Measurements from ENCODE around the gene PMEL.
A peak's percentile ranks its signal among the peaks of the same experiment; 100 is the strongest.

PMEL gene

DNA sequence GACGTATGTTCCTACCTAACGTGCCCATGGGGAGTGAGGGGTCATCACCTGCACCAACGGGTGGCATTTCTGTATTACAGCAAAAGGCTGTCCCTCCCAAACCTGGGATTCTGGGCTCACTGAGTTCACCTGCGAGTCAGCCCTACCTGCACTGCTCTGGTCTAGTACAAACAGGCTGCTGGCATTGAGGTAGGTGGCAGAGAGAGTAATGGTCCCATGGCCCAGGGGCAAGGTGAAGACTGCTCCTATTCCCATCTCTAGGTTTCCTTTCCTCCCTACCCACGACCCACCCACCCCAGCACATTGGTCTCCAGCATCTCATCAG is 31.7 kb upstream of the PMEL start:
- 0 out of 2 replicates have a peak, but pooled peaks cover 4% of the 10 kb centered on the region for H3K4me1 ChIP-seq (ENCODE audit: low read length)
- DNase-seq, result no peak
- no peaks in the 10 kb centered on the region for H3K36me3 ChIP-seq (replicated peaks; ENCODE audit: insufficient read depth, low read length)
- peak overlapping the region; percentile 90 for H3K4me2 ChIP-seq (ENCODE audit: low read depth, low read length)
- H4K20me1 ChIP-seq (ENCODE audit: insufficient read depth, low read length), result no peaks in the 10 kb centered on the region
- peak overlapping the region; percentile 68 for H3K4me3 ChIP-seq (ENCODE audit: low read length)
- H3K9me3 ChIP-seq (replicated peaks; ENCODE audit: insufficient read depth, low read length), result no peaks in the 10 kb centered on the region
- TF ChIP-seq EZH2 (optimal IDR thresholded peaks at IDR 0.05; ENCODE audit: low read depth, low read length) (no peak), EZH2phosphoT487 (IDR thresholded peaks at IDR 0.05; ENCODE audit: low read length) (no peak)
- TF ChIP-seq, protein P1, sequence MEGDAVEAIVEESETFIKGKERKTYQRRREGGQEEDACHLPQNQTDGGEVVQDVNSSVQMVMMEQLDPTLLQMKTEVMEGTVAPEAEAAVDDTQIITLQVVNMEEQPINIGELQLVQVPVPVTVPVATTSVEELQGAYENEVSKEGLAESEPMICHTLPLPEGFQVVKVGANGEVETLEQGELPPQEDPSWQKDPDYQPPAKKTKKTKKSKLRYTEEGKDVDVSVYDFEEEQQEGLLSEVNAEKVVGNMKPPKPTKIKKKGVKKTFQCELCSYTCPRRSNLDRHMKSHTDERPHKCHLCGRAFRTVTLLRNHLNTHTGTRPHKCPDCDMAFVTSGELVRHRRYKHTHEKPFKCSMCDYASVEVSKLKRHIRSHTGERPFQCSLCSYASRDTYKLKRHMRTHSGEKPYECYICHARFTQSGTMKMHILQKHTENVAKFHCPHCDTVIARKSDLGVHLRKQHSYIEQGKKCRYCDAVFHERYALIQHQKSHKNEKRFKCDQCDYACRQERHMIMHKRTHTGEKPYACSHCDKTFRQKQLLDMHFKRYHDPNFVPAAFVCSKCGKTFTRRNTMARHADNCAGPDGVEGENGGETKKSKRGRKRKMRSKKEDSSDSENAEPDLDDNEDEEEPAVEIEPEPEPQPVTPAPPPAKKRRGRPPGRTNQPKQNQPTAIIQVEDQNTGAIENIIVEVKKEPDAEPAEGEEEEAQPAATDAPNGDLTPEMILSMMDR (IDR thresholded peaks at IDR 0.05; ENCODE audit: low read length), result no peak
- no peaks in the 10 kb centered on the region for H3K27me3 ChIP-seq (replicated peaks; ENCODE audit: insufficient read depth, low read length)
- H3F3A ChIP-seq (ENCODE audit: insufficient read depth, low read length), result peaks cover 9% of the 10 kb centered on the region; the same call in 1 of the 2 replicates
- peak overlapping the region; percentile 66 for H3K9ac ChIP-seq (ENCODE audit: low read length)
- no peaks in the 10 kb centered on the region for H3K9me2 ChIP-seq (replicated peaks; ENCODE audit: insufficient read depth, low read length)
- no peaks in the 10 kb centered on the region for H3K79me2 ChIP-seq (ENCODE audit: low read length)
- H2AFZ ChIP-seq (ENCODE audit: low read length), result peak overlapping the region; percentile 84
- H3K27ac ChIP-seq (ENCODE audit: low read length), result no peak overlapping the region

DNA sequence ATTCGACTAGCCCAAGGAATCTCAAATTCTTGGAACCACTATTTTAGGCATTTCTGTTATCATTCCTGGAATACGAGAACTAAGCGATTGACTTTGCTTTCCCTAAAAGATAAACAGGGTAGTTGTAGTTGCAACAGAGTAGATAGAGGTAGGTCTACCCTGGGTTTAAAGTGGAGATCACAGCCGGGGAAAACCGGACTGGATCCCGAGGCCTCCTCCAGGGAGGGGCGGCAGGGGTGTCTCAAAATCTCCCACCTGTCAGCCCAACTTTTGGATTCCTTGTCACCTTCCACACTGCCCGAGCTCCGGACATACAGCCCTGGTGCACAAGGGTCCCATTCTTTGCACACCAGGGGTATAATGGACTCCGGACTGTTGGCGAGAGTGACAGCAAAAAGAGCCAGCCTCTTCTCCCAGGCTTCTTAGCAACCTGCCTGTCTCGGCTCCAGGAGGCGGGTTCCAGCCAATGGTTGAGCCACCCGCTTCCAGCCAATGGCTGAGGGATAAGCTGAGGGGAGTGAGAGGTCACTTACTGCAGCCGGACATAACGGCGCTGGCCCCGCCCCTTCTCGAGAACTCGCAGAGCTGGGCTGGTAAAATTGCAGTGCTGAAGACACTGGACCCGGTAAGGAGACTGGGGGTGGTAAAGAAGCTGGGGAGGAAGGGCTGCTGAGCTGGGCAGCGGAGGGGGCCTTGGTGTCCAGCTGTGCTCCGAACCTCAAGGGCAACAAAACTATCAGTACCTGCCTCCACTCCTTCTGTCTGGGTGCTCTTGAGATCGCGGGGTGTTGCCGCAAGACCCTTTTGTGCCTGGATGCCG is 31.1 kb upstream of the PMEL start, which contains the start of gene SUOX:
Gene SUOX, plus strand, starts transcription at position 562 of the 820 bp plus-strand sequence. CDS start 4,946 bp downstream, outside the sequence.
- no peaks in the 10 kb centered on the region for H3K27me3 ChIP-seq (replicated peaks; ENCODE audit: insufficient read depth, low read length)
- H3K79me2 ChIP-seq (ENCODE audit: low read length), result no peaks in the 10 kb centered on the region
- peak within 1 kb of the TSS; percentile 68 for H3K4me3 ChIP-seq (ENCODE audit: low read length)
- H3K4me1 ChIP-seq (ENCODE audit: low read length), result 0 out of 2 replicates have a peak, but pooled peaks cover 4% of the 10 kb centered on the region
- H3K9me2 ChIP-seq (replicated peaks; ENCODE audit: insufficient read depth, low read length), result no peaks in the 10 kb centered on the region
- DNase-seq, result peak; percentile 98
- TF ChIP-seq EZH2 (optimal IDR thresholded peaks at IDR 0.05; ENCODE audit: low read depth, low read length) (no peak), EZH2phosphoT487 (IDR thresholded peaks at IDR 0.05; ENCODE audit: low read length) (no peak)
- TF ChIP-seq, protein P1 (IDR thresholded peaks at IDR 0.05; ENCODE audit: low read length), result no peak
- H4K20me1 ChIP-seq (ENCODE audit: insufficient read depth, low read length), result no peaks in the 10 kb centered on the region
- no peaks in the 10 kb centered on the region for H3K36me3 ChIP-seq (replicated peaks; ENCODE audit: insufficient read depth, low read length)
- peak within 1 kb of the TSS; percentile 66 for H3K9ac ChIP-seq (ENCODE audit: low read length)
- peak within 1 kb of the TSS; percentile 84 for H2AFZ ChIP-seq (ENCODE audit: low read length)
- peak within 1 kb of the TSS; percentile 90 for H3K4me2 ChIP-seq (ENCODE audit: low read depth, low read length)
- no peaks in the 10 kb centered on the region for H3K9me3 ChIP-seq (replicated peaks; ENCODE audit: insufficient read depth, low read length)
- H3K27ac ChIP-seq (ENCODE audit: low read length), result peak within 1 kb of the TSS; percentile 17; the same call in 1 of the 2 replicates
- H3F3A ChIP-seq (ENCODE audit: insufficient read depth, low read length), result peaks cover 9% of the 10 kb centered on the region; the same call in 1 of the 2 replicates

DNA sequence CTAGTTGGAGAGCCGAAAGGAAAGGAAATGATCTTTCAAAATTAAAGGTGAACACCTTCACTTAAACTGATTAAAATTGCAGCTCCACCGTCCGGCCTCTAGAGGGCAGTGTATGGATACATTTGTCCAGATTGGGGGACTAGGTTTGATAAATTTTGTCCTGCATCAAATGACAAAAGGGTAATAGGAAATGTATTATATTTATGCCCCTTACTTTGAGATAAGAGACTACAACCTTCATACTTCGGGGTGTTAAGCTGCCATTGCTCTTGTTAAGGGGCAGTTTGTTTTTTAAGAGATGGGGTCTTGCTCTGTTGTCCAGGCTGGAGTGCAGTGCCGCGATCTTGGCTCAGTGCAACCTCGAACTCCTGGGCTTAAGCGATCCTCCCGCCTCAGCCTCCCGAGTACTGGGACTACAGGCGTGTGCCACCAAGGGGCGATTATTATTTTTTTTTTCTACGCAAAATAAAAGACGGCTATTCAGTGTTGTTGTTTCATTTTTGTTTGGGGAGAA is 30.4 kb upstream of the PMEL start:
- Histone ChIP-seq H3K4me2 (ENCODE audit: low read depth, low read length) (peak overlapping the region; percentile 90), H3K36me3 (replicated peaks; ENCODE audit: insufficient read depth, low read length) (no peaks in the 10 kb centered on the region), H3K79me2 (ENCODE audit: low read length) (no peaks in the 10 kb centered on the region), H3K4me1 (ENCODE audit: low read length) (0 out of 2 replicates have a peak, but pooled peaks cover 4% of the 10 kb centered on the region), H3K9me2 (replicated peaks; ENCODE audit: insufficient read depth, low read length) (no peaks in the 10 kb centered on the region), H3K4me3 (ENCODE audit: low read length) (peak overlapping the region; percentile 68), H3K27me3 (replicated peaks; ENCODE audit: insufficient read depth, low read length) (no peaks in the 10 kb centered on the region), H3F3A (ENCODE audit: insufficient read depth, low read length) (peaks cover 9% of the 10 kb centered on the region; the same call in 1 of the 2 replicates), H3K27ac (ENCODE audit: low read length) (peak overlapping the region; percentile 17; the same call in 1 of the 2 replicates), H4K20me1 (ENCODE audit: insufficient read depth, low read length) (no peaks in the 10 kb centered on the region), H2AFZ (ENCODE audit: low read length) (peak overlapping the region; percentile 84), H3K9ac (ENCODE audit: low read length) (peak overlapping the region; percentile 66; the same call in 1 of the 2 replicates), H3K9me3 (replicated peaks; ENCODE audit: insufficient read depth, low read length) (no peaks in the 10 kb centered on the region)
- DNase-seq, result peak; percentile 72
- TF ChIP-seq, protein P1 (IDR thresholded peaks at IDR 0.05; ENCODE audit: low read length), result peak; percentile 91
- TF ChIP-seq EZH2 (optimal IDR thresholded peaks at IDR 0.05; ENCODE audit: low read depth, low read length) (no peak), EZH2phosphoT487 (IDR thresholded peaks at IDR 0.05; ENCODE audit: low read length) (no peak)
